GM19467 (cell line): ENCODE data around the gene PCP2.

Experiments
- ATAC-seq: cut with Tn5 transposase; IDR thresholded peaks from one replicate; pipeline ENCODE4 v1.9.1; 2021; ENCODE audit warnings: mild to moderate bottlenecking, moderate library complexity; ENCODE audit not compliant: unreplicated experiment

The PCP2 gene

DNA sequence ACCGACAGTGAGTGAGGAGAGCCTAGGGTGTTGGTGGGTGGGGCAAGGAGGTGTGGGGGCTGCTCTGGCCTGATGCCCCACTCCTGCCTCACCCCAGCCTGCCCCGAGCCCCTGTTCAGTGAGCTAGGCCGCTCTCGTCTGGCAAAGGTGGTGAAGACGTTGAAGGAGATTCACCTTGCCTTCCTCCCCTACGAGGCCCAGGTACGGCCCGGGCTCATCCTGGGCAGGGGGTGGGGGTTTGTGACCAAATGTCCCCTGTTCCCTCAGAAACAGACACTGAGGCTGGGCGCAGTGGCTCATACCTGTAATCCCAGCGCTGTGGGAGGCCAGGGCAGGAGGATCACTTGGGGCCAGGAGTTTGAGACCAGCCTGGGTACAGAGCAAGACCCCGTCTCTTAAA is 7.3 kb upstream of the PCP2 start:
- ATAC-seq: no peak

DNA sequence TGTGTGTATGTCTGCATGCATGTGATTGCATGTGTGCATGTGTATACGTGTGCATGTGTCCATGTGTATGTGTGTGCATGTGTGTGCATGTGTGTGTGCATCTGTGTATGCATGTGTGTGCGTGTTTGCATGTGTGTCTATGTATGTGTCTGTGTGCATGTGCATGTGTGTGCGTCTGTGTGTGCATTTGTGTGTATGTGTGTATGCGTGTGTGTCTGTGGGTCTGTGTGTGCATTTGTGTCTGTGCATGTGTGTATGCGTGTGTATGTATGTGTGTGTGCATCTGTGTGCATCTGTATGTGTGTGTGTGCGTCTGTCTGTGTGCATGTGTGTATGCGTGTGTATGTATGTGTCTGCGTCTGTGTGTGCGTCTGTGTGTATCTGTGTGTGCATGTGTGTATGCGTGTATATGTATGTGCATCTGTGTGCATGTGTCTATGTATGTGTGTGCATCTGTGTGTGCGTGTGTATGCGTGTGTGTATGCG is 6.4 kb upstream of the PCP2 start:
- ATAC-seq: no peak

DNA sequence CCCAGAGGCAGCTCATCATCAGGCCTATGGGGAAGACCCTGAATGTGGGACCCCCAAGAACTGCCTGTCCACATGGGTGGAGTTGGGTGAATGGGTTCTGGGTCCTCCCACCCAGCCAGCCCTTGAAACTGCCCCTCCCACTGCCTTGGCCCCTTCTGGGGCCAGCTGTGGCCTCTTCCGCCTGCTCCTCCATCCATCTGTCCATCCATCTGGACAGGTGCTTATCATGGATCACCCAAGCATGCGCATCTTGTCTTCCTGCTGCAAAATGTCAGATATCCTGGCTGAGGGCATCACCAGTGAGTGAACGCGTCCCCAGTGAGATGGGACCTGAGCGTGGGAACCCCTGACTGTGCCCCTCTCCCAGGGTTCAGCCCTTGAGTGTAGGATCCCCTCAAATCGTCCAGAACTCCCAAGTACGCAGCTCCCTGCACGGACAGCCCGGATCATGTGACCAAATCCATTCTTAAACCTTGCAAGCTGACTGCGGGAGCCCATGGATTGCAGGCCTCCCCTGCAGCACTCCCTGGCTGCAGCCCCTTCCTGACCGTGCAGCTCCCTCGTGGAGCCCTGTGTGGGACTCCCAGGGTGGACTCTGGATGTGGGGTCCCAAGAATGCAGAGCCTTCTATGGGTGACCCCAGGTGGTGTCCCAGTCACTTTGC is 5.4 kb upstream of the PCP2 start:
- no peak for ATAC-seq

DNA sequence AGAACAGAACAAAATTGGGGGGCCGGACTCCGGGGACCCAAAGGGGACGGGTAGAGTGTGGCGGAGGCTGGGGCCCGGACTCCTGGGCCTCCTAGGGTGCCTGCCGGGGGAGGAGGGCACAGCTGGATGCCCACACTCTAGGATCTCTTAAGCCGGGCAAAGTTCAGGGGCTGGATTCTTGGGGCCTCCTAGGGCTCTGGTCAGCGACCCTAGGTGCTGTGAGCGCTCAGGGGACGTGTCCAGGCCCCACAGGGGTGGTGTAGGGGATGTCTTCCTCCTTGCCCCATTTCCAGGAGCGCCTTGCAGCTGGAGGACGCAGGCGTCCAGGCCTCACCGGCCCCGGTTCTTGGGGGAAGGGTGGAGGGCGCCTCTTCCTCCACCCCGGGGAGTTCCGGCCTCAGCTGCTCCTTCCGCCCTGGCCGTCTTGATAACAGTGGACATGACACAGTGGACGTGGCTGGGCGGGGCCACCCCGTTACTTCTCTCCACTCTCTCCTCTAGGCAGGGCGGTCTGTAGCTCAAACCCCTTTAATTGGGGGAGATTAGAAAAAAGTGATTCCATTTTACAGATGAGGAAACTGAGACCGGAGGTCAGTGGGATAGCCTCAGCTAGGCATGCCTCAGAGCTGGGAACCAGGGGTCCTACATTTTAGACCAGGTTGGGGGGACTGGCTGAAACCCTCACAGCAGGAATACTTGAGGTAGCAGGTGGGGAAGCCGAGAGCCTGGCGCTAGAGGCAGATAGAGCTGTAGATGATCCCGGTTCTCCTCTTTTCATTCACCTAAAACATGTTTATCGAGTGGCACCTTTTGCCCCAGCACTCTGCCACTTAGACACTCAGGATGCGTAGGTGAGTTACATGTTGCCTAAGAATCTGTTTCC is 4.1 kb upstream of the PCP2 start:
- ATAC-seq: peak; percentile 19

DNA sequence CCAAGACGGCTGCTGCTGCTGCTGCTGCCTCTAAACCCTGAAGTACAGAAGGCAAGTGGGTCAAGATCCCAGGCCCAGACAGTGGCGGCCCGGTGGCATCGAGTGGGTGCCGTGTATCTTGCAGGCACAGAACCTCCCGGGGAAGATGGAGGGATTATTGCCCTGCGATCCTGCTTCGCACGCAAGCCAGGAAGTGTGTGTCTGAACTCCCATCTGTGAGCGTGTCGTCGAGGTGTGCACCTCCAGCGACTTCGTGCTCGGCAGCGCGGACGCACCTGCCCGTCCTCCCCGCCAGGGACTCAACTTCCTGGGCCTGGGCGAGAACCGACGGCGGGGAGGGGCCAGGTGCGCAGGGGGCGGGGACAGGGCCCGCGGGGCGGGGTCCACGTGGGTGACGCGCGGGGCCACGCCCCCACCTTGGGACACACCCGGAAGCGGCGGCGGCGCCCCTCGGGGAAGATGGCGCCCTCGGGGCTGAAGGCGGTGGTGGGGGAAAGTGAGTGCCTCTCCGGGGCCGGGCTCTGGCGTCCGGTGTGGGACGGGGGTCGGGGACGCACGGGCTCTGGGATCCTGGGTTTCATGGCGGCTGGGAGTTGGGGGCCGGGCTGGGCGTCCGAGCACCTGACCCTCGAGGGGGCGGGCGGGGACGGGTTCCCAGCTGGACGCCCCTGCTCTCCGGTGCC is 3.3 kb upstream of the PCP2 start, which contains the start of gene STXBP2:
TSS of gene STXBP2 (plus strand) at position 420 of the 683 bp plus-strand sequence. CDS start at position 460, 40 bp downstream.
- peak; percentile 56 for ATAC-seq

GRCh38 chr19:7636317-7636690 is 2.8 kb upstream of the PCP2 start:
- ATAC-seq: no peak

DNA sequence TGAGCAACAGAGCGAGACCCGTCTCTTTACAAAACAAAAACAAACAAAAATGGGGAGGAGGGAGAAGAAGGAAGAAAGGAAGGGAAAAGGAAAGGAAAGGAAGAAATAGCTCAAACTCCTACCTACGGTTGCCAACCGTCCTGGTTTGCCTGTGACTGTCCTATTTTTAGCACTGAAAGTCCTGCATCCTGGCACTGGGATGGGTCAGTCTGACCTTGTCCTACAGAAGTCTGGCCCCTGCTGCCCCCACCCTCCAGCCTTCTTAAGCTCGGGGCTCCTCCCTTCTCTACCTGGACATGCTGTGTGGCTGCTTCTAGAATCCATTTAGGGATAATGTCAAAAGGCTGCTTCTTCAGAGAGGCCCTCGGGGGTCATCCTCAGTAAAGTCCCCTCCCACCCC is 2.2 kb upstream of the PCP2 start:
- ATAC-seq: no peak

DNA sequence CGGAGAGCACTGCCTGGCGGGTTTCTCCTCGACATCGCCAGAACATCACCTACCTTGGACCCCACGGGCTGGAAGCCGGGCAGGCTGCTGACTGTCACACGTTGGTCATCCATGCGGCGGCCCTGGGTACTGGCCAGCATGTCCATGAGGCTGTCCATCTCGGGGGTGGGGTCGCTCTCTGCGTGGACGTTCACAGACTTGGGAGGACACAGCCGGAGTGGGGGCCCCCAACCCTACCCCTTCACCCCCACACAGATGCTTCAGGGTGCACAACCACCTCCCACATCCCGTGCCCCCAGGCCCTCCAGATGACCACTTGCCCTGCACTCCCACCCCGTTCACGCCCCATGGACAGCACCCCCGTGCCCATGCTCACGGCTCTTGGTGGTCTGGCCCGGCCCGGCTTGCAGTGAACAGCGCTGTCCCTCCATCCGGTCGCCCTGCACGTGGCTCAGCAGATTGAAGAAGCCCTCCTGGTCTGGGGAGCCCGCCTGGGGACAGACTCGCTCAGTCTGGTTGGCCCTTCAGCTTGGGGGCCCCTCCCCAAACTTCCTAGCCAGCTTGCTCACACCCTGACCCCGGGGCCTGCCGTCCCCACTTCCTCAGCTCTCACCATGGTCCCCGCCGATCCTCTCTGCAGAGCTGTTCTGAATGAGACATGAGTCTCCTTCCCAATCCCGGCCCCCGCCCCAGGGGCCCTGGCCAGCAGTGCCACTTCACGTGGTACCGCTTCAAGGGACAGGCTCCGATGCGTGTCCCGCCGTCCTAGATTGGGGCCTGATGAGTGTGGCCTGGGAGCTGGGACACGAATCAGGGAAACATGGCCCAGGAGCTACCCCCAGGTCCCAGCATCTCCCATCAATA is 947 bp downstream of the PCP2 start:
- ATAC-seq: no peak

DNA sequence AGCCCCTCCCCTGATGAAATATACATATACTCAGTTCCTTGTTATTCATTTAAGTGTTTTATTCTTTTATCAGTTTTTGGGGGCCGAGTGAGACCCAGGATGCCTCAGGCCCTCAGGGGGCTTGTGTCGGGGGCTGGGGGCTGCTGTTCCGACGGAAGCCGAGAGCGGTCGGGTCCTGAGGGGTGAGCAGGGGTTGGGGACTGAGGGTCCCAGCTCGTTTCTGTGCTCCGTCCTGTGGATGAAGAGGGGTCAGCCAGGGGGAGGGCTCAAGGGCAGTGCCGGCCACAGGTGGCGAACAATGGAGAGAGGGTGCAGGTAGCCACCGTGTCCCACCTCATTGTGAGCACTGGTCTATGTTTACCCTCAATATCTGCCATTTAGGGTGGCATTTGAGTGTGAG is 1.9 kb downstream of the PCP2 start:
- no peak for ATAC-seq

DNA sequence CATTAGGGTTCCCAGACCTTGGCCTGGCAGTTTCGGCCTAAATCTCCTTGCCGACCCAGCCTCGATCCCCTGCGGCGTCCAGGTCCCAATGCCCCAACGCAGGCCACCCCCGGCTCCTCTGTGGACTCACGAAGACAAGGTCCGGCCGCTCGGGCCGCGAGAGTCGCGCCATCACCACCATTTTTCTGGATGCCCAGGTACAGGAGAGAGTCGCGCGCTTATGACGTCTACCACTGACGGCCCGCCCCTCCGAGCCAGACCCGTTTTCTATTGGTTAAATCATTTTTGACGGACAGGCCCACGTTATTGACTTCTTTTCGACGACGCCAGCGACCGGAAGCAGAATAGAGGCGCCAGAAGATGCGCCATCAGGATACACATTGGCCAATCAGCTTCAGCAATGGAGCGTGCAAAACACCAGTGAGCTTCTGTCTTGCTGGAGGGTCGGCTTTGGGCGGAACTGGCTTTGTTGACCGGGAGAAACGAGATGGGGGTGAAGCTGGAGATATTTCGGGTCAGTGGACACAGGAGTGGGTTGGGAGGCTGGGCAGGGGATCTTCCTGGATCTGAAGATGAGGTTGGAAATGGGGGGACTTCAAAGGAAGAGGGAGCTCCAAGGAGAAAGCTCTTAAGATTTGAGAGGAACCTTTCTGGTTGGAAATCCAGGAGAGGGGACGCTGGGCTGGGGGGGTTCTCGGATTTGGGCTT is 4.0 kb downstream of the PCP2 start, which contains the start of the genes PET100 and XAB2:
TSS of gene PET100 (plus strand) at position 447 of the 708 bp plus-strand sequence. CDS start at position 488, 41 bp downstream.
TSS of gene XAB2 (minus strand) at position 199 of the 708 bp plus-strand sequence. CDS start at position 181, 18 bp downstream.
- ATAC-seq: peak; percentile 88

GRCh38 chr19:7628589-7629311 is 4.8 kb downstream of the PCP2 start:
- ATAC-seq: no peak

DNA sequence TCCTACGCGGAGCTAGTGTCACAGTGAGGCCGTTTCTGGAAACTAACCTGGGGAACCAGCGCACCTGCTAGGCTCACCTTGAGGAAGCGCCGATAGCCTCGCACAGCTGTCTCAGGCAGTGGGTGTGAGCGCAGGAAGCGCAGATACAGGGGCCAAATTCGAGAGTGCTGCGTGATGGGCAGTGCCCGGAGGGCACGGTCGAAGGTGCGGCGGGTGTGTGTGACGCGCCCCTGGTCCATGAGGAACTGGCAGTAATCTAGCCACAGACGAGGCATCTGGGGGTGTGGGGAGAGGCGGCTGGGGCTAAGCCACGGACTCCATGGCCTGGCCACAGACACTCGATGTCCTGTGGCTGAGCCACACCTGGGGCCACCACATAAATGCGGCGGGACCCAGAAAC is 6.4 kb downstream of the PCP2 start:
- no peak for ATAC-seq

DNA sequence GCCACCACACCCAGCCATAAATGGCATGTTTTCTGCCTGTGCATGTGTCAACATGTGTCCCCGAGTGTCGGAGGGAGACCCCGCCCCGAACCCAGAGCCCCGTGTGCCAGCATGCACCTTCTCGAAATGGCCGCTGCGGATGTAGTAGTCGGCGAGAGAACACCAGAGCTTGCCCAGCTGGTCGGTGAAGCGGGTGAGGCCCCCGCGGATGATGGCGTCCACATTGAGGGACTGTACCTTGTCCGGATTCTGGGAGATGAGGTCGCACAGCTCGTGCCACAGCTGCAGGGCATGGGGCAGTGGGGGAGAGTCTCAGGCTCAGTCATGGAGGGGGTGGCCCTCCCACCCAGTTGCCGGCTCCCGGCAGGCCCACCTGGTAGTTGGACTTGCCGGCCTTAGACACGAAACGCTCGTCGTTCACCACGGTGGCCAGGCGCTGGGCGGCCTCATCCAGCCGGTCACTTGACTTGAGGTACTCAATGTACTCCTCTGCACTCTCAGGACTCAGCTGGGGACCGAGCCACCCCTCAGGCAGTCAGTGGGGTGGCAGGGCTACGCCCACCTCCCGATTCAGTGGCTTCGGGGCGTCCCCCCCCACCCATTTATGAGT is 7.7 kb downstream of the PCP2 start:
- no peak for ATAC-seq

GRCh38 chr19:7624810-7625209 is 8.7 kb downstream of the PCP2 start:
- ATAC-seq: no peak

DNA sequence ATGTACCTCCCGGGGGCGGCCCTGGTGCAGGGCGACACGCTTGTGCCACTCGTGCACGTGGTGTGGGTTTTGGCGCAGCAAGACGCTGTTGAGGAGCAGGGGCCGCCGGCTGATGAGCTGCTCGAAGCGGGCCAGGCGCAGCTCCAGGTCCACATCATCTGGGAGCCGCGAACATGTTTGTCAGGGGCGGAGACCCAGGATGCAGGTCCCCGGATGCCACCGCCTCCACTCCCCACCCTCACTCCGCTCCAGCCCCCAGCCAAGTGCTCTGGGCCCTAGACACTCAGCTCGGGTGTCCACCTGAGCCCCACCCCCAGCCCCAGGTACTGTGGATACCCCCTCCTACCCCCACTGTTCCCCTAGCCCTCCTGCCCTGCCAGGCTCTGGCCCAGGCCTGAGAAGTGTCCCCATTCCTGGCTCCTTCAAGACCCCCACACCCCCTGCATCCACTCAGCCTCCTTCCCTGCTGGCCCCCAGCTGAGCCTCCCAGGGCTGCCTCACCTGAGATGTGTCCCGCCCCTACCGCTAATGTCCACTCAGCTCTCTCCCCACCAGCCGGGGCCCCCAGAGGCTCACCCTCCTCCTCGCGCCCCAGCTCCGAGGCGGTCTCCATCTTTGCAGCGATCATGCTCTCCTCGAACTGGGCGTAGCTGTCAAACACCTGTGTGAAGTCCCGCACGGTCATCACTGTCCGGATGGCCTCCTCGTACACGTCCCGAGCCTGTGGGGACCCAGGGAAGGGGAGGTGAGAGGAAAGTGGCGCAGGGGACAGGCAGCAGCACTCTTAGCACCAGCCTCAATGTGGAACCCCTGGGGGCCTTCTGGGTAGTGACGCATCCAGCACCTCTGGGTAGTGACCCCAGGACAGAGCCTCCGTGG is 9.6 kb downstream of the PCP2 start:
- no peak for ATAC-seq

- ATAC-seq: no peak
Observed at GRCh38 chr19:7622933-7623685, 10.4 kb downstream of the PCP2 start.
